Measurements from ENCODE around the gene RASSF7. TPM values are rescaled to one million over a fixed set of nuclear protein-coding genes. Genes with fewer than 3 reads are reported as not detected.

RASSF7 gene
- total and polyA plus RNA-seq, 2 experiments from 2014 or later = 11.9 to 18.8 TPM

- in situ Hi-C loops (cut with MboI) = no loop called here
- Histone ChIP-seq H3K36me3 (ENCODE audit: low read depth) (no peaks in the 10 kb centered on the region), H4K20me1 (ENCODE audit: insufficient read depth) (no peaks in the 10 kb centered on the region), H3F3A (ENCODE audit: insufficient read depth) (no peaks in the 10 kb centered on the region), H3K4me1 (ENCODE audit: insufficient read depth) (no peaks in the 10 kb centered on the region), H3K4me2 (ENCODE audit: unreplicated experiment) (no peak overlapping the region), H3K4me3 (no peak overlapping the region), H3K9me2 (ENCODE audit: insufficient read depth) (no peaks in the 10 kb centered on the region), H2AFZ (no peak overlapping the region), H3K79me2 (ENCODE audit: insufficient read depth) (no peaks in the 10 kb centered on the region), H3K9ac (no peak overlapping the region), H3K9me3 (ENCODE audit: low read depth) (no peaks in the 10 kb centered on the region), H3K27ac (no peak overlapping the region), H3K27me3 (replicated peaks; ENCODE audit: insufficient read depth) (peaks cover 12% of the 10 kb centered on the region)
- TF ChIP-seq EZH2 (IDR thresholded peaks at IDR 0.05; ENCODE audit: insufficient read depth, poor library complexity, severe bottlenecking) = no peak
- 0 out of 2 replicates have a peak, but pooled peaks have one; percentile 25 for TF ChIP-seq EZH2phosphoT487 (IDR thresholded peaks at IDR 0.05; ENCODE audit: insufficient read depth, low read depth)
- no peak for DNase-seq
- WGBS, 2 experiments (ENCODE audit: low coverage in 1 of 2, low lambda C conversion rate in 2 of 2, missing lambda C conversion rate in 2 of 2) = 44 to 47% methylated on average over 21 to 22 of the region's 22 CpGs
Observed at GRCh38 chr11:556662-557256, 4.0 kb upstream of the RASSF7 start.

- in situ Hi-C loops (cut with MboI) = no loop called here
Observed at GRCh38 chr11:557328-558132, 3.2 kb upstream of the RASSF7 start.

GRCh38 chr11:558503-558902 lies 2.3 kb upstream of the RASSF7 start:
- no peaks in the 10 kb centered on the region for H3K79me2 ChIP-seq (ENCODE audit: insufficient read depth)
- no peaks in the 10 kb centered on the region for H3K36me3 ChIP-seq (ENCODE audit: low read depth)
- in situ Hi-C loops (cut with MboI) = no loop called here
- no peak overlapping the region for H3K4me2 ChIP-seq (ENCODE audit: unreplicated experiment)
- peaks cover 12% of the 10 kb centered on the region for H3K27me3 ChIP-seq (replicated peaks; ENCODE audit: insufficient read depth)
- 72 to 73% methylated on average over 16 to 20 of the region's 20 CpGs for WGBS, 2 experiments (ENCODE audit: low coverage in 1 of 2, low lambda C conversion rate in 2 of 2, missing lambda C conversion rate in 2 of 2)
- TF ChIP-seq EZH2 (IDR thresholded peaks at IDR 0.05; ENCODE audit: insufficient read depth, poor library complexity, severe bottlenecking) (no peak), EZH2phosphoT487 (IDR thresholded peaks at IDR 0.05; ENCODE audit: insufficient read depth, low read depth) (no peak)
- H3K9ac ChIP-seq = no peak overlapping the region
- no peaks in the 10 kb centered on the region for H4K20me1 ChIP-seq (ENCODE audit: insufficient read depth)
- no peak for DNase-seq
- no peaks in the 10 kb centered on the region for H3K4me1 ChIP-seq (ENCODE audit: insufficient read depth)
- H2AFZ ChIP-seq = no peak overlapping the region
- no peaks in the 10 kb centered on the region for H3K9me2 ChIP-seq (ENCODE audit: insufficient read depth)
- no peak overlapping the region for H3K27ac ChIP-seq
- no peak overlapping the region for H3K4me3 ChIP-seq
- H3K9me3 ChIP-seq (ENCODE audit: low read depth) = no peaks in the 10 kb centered on the region
- H3F3A ChIP-seq (ENCODE audit: insufficient read depth) = no peaks in the 10 kb centered on the region

More at GRCh38 chr11:557328-558132, 3.2 kb upstream of the RASSF7 start:
- DNase-seq = no peak
- H3K9me3 ChIP-seq (ENCODE audit: low read depth) = no peaks in the 10 kb centered on the region
- H4K20me1 ChIP-seq (ENCODE audit: insufficient read depth) = no peaks in the 10 kb centered on the region
- H3K4me3 ChIP-seq = no peak overlapping the region
- H3F3A ChIP-seq (ENCODE audit: insufficient read depth) = no peaks in the 10 kb centered on the region
- no peaks in the 10 kb centered on the region for H3K9me2 ChIP-seq (ENCODE audit: insufficient read depth)
- H3K36me3 ChIP-seq (ENCODE audit: low read depth) = no peaks in the 10 kb centered on the region
- H3K27me3 ChIP-seq (replicated peaks; ENCODE audit: insufficient read depth) = peaks cover 12% of the 10 kb centered on the region
- no peak overlapping the region for H3K27ac ChIP-seq
- WGBS, 2 experiments (ENCODE audit: low coverage in 1 of 2, low lambda C conversion rate in 2 of 2, missing lambda C conversion rate in 2 of 2) = 71 to 77% methylated on average over 20 to 22 of the region's 24 CpGs
- H3K9ac ChIP-seq = no peak overlapping the region
- H2AFZ ChIP-seq = no peak overlapping the region
- no peaks in the 10 kb centered on the region for H3K79me2 ChIP-seq (ENCODE audit: insufficient read depth)
- no peak overlapping the region for H3K4me2 ChIP-seq (ENCODE audit: unreplicated experiment)
- no peaks in the 10 kb centered on the region for H3K4me1 ChIP-seq (ENCODE audit: insufficient read depth)
- TF ChIP-seq EZH2 (IDR thresholded peaks at IDR 0.05; ENCODE audit: insufficient read depth, poor library complexity, severe bottlenecking) (no peak), EZH2phosphoT487 (IDR thresholded peaks at IDR 0.05; ENCODE audit: insufficient read depth, low read depth) (no peak)

- WGBS, 2 experiments (ENCODE audit: low coverage in 1 of 2, low lambda C conversion rate in 2 of 2, missing lambda C conversion rate in 2 of 2) = 44 to 54% methylated on average over 15 of the region's 15 CpGs
- H3K27ac ChIP-seq = no peak overlapping the region
- no peaks in the 10 kb centered on the region for H3K79me2 ChIP-seq (ENCODE audit: insufficient read depth)
- DNase-seq = no peak
- H3F3A ChIP-seq (ENCODE audit: insufficient read depth) = no peaks in the 10 kb centered on the region
- H3K4me3 ChIP-seq = no peak overlapping the region
- no peaks in the 10 kb centered on the region for H3K36me3 ChIP-seq (ENCODE audit: low read depth)
- H3K4me1 ChIP-seq (ENCODE audit: insufficient read depth) = no peaks in the 10 kb centered on the region
- no peak for TF ChIP-seq EZH2phosphoT487 (IDR thresholded peaks at IDR 0.05; ENCODE audit: insufficient read depth, low read depth)
- TF ChIP-seq EZH2 (IDR thresholded peaks at IDR 0.05; ENCODE audit: insufficient read depth, poor library complexity, severe bottlenecking) = no peak
- no peak overlapping the region for H2AFZ ChIP-seq
- in situ Hi-C loops (cut with MboI) = no loop called here
- H4K20me1 ChIP-seq (ENCODE audit: insufficient read depth) = no peaks in the 10 kb centered on the region
- H3K9me3 ChIP-seq (ENCODE audit: low read depth) = no peaks in the 10 kb centered on the region
- no peak overlapping the region for H3K4me2 ChIP-seq (ENCODE audit: unreplicated experiment)
- H3K9me2 ChIP-seq (ENCODE audit: insufficient read depth) = no peaks in the 10 kb centered on the region
- peaks cover 12% of the 10 kb centered on the region for H3K27me3 ChIP-seq (replicated peaks; ENCODE audit: insufficient read depth)
- no peak overlapping the region for H3K9ac ChIP-seq
Observed at GRCh38 chr11:559020-559620, 1.6 kb upstream of the RASSF7 start.

Measured in GM23248 (cell line).